BE2C (cell line): ENCODE results near the gene TRAF5.

Source experiments
- DNase-seq: peaks from one replicate; pipeline ENCODE4 v3.0.0-alpha.2; 2020
- H3K27me3 ChIP-seq: fragments of 250-450 bp; sonication (Bioruptor Pico); 2 replicates; pipeline ENCODE4 v1.5.1; 2020; ENCODE audit warnings: mild to moderate bottlenecking
- H3K36me3 ChIP-seq: fragments of 250-450 bp; sonication (Bioruptor Pico); 2 replicates; pipeline ENCODE4 v1.5.1; 2020; ENCODE audit warnings: mild to moderate bottlenecking
- H3K4me1 ChIP-seq: fragments of 250-450 bp; sonication (Bioruptor Pico); 2 replicates; pipeline ENCODE4 v1.5.1; 2020
- H3K4me3 ChIP-seq: 2 replicates; pipeline ENCODE4 v1.5.1; 2011; ENCODE audit warnings: low read depth, low read length
- H3K9me3 ChIP-seq: fragments of 250-450 bp; sonication (Bioruptor Pico); 2 replicates; pipeline ENCODE4 v1.5.1; 2020
- CTCF ChIP-seq: IDR thresholded peaks from 2 replicates; pipeline ENCODE4 v1.5.1; 2012; ENCODE audit warnings: mild to moderate bottlenecking, low read depth, low read length

The TRAF5 gene

GRCh38 chr1:211339631-211340041, 13.0 kb downstream of the TRAF5 start:
- no peak for TF ChIP-seq CTCF
- no peak overlapping the region for H3K4me3 ChIP-seq
- no peaks in the 10 kb centered on the region for H3K27me3 ChIP-seq
- DNase-seq = peak; percentile 13
- H3K36me3 ChIP-seq = no peaks in the 10 kb centered on the region
- H3K9me3 ChIP-seq = no peaks in the 10 kb centered on the region
- 0 out of 2 replicates have a peak, but pooled peaks cover 2% of the 10 kb centered on the region for H3K4me1 ChIP-seq

GRCh38 chr1:211340622-211341507, 14.2 kb downstream of the TRAF5 start:
- Histone ChIP-seq H3K27me3 (no peaks in the 10 kb centered on the region), H3K4me3 (no peak overlapping the region), H3K4me1 (peaks cover 6% of the 10 kb centered on the region; the same call in 1 of the 2 replicates), H3K9me3 (no peaks in the 10 kb centered on the region), H3K36me3 (no peaks in the 10 kb centered on the region)
- TF ChIP-seq CTCF = no peak
- DNase-seq = no peak

- H3K27me3 ChIP-seq = no peaks in the 10 kb centered on the region
- H3K36me3 ChIP-seq = no peaks in the 10 kb centered on the region
- H3K9me3 ChIP-seq = no peaks in the 10 kb centered on the region
- no peak for TF ChIP-seq CTCF
- no peak overlapping the region for H3K4me3 ChIP-seq
- peaks cover 6% of the 10 kb centered on the region; the same call in 1 of the 2 replicates for H3K4me1 ChIP-seq
- DNase-seq = no peak
Observed at GRCh38 chr1:211341999-211342398, 15.4 kb downstream of the TRAF5 start.

GRCh38 chr1:211343607-211344006, 17.0 kb downstream of the TRAF5 start:
- Histone ChIP-seq H3K4me3 (no peak overlapping the region), H3K9me3 (no peaks in the 10 kb centered on the region), H3K36me3 (no peaks in the 10 kb centered on the region), H3K4me1 (peaks cover 6% of the 10 kb centered on the region; the same call in 1 of the 2 replicates), H3K27me3 (no peaks in the 10 kb centered on the region)
- no peak for TF ChIP-seq CTCF
- DNase-seq = no peak

- Histone ChIP-seq H3K4me1 (peaks cover 6% of the 10 kb centered on the region; the same call in 1 of the 2 replicates), H3K4me3 (no peak overlapping the region), H3K27me3 (no peaks in the 10 kb centered on the region), H3K36me3 (no peaks in the 10 kb centered on the region), H3K9me3 (no peaks in the 10 kb centered on the region)
- no peak for DNase-seq
- TF ChIP-seq CTCF = no peak
Observed at GRCh38 chr1:211344152-211344618, 17.6 kb downstream of the TRAF5 start.

GRCh38 chr1:211345719-211346118, 19.1 kb downstream of the TRAF5 start:
- Histone ChIP-seq H3K4me3 (no peak overlapping the region), H3K27me3 (no peaks in the 10 kb centered on the region), H3K4me1 (peaks cover 6% of the 10 kb centered on the region; the same call in 1 of the 2 replicates), H3K9me3 (no peaks in the 10 kb centered on the region), H3K36me3 (no peaks in the 10 kb centered on the region)
- DNase-seq = peak; percentile 57
- TF ChIP-seq CTCF = no peak
